Stimulated activated CD4-positive, alpha-beta T cell treated with anti-CD3 and anti-CD28 coated beads, Interleukin-2, amount 100 ng/mL, for 48 hours (primary cell): ENCODE data around the gene PIP5K1A.
"Not testable (repeated sequence)": the region's sequence is repeated elsewhere in the genome, so short reads cannot be mapped to it uniquely, and the experiment has no call there.

ENCODE experiments used
- DNase-seq, 2 donors: peaks; one replicate each; pipeline ENCODE4 v3.0.0-alpha.2; 2020

Gene PIP5K1A

DNA sequence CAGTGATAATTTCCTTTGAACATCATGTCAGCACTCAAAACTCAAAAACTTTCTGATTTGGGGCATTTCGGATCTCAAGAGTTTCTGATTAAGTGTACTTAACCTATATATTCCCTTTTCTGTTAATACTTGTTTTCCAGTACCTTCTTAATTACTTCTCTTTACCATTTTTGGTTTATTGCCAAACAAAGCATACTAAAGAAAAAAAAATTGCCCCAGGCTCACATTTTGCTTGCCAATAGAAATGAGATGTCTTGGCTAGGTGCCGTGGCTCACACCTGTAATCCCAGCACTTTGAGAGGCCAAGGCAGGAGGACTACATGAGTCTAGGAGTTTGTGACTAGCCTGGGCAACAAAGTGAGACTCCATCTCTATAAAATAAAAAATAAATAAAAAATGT lies 61.0 kb downstream of the PIP5K1A start:
- no peak for DNase-seq

DNA sequence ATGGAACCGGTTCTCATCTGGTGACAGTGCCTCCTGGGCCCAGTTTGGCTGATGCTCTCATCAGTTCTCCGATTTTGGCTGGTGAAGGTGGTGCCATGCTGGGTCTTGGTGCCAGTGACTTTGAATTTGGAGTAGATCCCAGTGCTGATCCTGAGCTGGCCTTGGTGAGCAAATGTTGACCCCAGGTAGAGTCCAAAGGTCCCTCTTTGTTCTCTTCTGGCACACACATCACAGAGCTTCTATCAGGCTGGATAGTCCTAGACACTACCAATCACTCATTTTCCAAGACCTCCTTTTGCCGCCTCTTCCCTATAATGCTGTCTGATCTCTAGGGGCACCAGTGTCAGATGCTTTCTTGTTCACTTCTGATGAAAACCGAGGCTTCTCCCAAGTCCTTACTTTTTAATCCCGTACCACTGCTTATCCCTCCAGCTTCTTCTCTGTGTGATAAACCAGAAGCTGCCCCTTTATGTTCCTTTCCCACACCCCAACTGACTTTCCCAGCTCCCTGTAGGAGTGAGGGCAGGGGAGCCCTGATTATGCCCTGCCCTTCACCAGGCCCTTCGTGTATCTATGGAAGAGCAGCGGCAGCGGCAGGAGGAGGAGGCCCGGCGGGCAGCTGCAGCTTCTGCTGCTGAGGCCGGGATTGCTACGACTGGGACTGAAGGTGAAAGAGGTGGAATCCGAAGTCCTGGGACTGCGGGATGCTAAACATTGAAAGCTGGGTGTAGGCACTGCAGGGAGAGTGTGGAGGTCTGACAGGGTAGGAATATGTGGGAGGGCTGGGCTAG lies 67.3 kb downstream of the PIP5K1A start:
- no peak for DNase-seq

DNA sequence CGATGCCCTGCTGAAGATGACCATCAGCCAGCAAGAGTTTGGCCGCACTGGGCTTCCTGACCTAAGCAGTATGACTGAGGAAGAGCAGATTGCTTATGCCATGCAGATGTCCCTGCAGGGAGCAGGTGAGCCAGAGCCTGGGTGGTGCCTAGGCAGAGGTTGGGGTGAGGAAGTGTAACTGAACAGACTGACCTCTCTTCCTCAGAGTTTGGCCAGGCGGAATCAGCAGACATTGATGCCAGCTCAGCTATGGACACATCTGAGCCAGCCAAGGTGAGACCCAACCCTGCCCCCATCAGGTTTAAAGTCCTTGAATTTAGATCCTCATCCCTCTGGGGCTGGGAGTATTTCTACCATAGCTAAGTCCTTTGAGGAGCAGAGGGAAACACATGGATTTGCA lies 68.0 kb downstream of the PIP5K1A start:
- DNase-seq = no peak

DNA sequence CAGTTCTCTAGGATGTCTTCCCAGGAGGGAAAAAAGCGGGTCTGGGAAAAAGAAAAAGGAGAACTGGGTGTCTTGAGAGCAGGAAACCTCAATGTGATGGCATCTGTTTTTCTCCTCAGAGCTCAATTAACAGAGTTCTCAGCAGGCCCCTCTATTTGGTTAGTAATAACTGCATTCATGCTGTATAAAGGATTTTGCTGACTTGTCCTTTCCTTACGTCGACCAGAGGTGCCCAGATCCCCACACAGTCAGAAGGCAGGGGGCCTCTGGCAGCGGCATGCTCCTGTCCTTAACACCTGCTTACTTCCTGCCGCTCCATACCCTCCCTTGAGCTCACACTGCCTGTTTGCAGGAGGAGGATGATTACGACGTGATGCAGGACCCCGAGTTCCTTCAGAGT lies 68.5 kb downstream of the PIP5K1A start:
- DNase-seq = no peak

DNA sequence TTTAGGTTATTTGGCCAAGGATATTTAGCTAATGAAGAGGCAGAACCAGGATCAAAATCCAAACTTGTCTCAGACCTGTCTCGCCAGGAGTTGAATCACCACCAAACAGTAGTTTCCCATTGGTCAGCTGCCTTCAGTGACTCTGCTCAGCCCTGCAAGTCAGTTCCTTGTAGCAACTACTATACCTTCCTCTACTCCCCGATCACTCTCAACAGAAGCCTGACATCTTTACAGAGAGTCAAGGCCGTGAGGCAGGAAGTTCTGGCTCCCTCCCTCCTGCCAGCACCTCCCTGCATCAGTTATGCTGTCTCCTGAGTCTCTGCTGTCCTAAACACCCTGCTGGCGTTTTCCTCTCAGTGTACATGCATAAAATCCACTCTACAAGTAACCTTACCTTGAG lies 69.4 kb downstream of the PIP5K1A start:
- DNase-seq = no peak

DNA sequence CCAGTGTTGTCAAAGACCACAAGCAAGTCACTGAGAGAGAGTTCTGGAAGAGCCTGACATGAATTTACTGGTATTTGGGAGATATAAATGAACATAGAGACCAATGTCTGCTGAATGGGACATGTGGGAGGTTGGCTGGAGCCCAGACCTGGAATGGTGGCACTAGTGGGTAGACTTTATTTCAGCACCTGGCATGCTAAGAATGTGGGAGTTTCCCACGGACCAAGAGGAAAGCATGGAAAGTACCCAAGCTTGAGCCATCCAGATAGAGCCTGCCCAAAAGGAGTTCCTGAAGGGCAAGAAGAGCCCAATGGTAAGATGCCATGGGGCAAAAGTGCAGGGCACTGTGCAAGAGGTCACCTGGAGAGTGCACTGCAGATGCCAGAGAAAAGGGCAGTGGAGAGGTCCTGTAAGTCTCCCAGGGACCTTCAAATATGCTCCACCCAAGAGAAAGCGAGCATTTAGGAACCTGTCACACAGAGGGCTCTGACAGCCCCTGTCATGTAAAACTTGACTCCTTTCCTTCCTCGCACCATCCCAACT lies 75.6 kb downstream of the PIP5K1A start:
- DNase-seq = no peak

DNA sequence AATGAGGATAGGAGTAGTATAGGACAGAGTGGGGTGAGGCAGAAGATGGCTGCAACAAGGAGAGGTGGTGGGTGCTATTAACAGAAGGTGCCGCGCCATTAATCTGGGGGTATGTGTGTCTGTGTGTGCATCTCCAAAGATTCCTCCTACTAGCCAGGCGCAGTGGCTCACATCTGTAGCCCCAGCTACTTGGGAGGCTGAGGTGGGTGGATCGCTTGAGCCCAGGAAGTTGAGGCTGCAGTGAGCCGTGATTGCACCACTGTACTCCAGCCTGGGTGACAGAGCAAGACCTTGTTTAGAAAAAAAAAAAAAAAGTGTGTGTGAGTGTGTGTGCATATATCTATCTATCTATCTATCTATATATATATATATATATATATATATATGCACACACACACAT lies 77.0 kb downstream of the PIP5K1A start:
- not testable (repeated sequence) for DNase-seq

DNA sequence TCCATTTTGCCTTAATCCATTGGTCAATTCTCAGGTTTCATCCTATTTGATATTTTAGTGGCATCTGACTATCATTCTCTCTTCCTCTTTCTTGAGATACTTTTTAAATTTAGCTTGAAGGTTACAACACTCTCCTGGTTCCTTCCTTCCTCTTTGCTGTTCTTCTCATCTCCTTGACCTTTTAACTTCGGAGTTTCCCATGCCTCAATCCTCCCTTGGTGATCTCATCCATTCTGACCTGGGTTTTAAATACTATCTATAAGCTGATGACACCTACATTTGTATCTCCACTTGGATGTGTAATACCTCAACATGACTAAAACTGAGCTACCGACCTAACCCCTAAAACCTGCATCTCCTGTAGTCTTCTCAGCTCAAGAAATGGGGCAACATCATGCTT lies 78.9 kb downstream of the PIP5K1A start:
- no peak for DNase-seq

DNA sequence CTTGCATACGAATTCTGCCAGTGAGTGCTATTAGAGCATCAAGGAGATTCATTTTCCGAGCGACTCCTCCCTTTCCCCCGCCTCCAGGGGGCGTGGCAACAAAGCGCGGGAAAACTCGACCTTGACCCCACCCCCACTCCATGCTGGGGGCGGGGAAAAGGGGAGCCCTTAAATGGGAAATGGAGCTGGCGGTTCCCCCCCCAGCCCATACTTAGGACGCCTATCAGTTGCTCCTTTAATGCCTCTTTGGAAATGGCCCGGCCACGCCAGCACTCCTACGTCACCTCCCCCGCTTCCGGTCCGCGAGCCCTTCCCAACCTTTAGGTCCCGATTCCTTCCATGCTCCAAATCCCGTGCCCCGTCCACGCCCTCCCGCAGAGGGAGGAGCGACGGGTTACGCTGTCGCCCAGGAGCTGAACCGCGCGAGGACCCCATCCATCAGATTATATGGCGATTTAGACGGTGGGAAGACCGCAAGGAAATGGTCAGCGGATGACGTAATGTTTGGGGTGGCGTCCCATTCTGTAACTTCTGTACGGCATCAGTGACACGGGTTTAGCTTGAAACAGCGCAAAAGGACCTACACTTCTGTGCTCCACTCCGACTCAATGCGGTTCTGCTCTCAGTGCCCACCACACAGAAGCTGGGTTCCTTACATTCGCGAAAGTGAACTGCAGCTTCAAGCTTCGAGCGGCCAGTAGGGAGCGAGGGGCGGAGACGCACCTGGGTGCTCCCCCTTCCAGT lies 83.0 kb downstream of the PIP5K1A start:
- DNase-seq = peak; percentile 98 to 99

DNA sequence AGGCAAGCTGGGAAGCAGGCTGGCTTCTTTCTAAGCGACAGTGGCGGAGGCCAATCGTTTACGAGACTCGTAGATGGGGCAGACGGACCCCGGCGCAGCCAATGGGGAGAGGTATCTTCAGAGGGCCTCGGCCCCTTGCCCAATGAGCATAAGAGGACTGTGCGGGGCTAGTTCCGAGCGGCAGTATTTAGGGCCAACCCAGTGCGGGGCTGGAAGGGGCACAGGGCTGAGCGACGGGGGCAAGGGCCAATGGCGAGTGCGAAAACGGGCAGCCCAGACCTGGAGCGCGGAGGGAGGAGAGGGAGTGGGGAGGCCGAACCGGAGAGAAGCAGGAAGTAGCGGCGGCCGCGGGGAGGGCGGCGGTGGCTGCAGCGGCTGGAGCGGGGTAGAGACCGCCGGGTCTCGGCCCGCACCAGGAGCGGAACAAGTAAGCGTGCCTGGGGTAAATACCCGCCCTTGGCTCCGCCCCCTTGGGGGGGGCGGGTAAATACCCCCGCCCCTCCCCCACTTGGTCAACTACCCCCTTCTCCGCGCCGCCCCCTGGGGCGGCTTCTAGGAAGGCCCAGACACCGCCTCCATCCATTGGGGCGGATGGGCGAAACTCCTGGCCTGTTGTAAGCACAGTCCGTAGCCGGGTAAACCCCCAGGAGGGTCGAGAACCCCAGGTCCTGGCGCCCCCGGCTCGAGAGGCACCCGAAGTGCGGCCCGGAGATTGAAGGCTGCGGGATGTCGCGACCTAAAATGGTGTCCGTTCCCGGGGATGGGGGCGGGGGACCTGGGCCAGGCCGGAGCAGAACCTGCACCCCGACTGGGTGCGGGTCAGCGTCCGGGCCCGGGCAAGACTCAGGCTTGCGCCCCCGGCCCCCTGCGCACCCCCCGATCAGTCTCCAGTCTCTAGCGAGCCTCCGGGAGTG lies 83.9 kb downstream of the PIP5K1A start, which contains the start of gene ZNF687:
Gene ZNF687 (plus strand): TSS at position 331 of the 914 bp plus-strand sequence. CDS start 3,993 bp downstream, outside the sequence.
- peak; percentile 95 to 96 for DNase-seq

DNA sequence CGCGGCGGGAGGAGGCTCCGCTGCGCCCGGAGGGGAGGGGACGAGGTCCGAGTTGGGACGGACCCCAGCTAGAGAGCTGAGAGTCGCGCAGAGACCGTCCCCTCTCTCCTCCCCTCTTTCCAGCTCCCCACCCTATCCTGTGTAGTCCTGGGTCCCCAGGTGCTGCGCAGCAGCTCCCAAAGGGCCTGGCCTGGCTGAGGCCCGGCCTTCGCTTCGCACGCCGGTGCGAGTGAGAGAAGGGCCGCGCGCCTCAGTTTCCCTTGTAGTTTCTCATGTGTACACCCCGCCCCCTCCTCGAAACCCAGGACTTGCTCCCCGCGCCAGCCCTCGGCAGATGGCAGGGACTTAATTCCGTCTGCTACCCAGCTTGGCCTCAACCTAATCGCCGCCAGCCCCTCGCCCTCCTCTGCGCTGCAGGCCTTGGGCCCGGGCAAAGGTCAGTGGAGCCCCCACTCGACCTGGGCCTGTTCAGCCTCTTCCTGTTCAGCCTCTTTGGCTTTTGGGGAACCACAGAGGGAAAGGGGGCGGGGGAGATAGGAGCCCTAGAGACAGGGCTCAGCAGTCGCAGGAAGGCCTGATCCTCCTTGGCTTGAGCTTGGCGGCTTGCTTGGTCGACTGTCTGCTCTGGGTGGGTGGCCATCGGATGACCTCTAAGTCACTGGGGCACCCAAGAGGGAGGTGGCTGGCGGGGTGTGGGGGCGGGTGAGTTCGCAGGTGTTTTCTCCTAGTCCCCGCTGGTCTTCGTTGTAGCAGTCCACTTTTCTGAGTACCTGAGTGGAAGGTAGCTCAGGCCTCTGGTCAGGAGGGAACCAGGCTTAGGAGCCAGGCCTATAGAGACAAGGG lies 84.8 kb downstream of the PIP5K1A start:
- DNase-seq = no peak

DNA sequence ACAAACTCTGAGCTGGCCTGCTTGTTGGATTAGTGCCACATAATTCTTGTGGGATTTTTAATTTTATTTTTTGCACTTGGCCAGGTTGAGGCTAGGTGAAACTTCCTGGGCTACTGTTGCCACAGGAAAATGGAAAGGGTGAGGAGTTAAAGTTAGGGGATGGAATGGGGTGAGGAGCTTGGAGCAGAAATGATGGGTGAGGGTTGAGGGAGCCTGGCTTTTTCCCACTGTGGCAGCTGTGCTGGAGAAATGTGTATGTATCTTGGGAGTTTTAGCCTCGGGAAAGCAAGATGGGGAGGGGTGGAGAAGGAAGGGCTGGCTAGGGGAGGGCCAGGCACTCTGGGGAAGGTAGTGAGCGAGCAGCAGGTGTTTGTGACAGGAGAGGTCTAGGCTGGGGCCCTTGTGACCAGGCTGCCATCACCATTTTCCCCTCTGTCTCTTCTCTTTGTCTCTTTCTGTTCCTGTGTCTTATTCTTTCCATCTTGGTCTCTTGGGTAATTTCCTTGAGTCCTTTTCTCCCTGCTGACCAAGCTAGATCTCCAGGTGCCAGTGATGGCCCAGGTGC lies 85.7 kb downstream of the PIP5K1A start:
- DNase-seq = no peak

DNA sequence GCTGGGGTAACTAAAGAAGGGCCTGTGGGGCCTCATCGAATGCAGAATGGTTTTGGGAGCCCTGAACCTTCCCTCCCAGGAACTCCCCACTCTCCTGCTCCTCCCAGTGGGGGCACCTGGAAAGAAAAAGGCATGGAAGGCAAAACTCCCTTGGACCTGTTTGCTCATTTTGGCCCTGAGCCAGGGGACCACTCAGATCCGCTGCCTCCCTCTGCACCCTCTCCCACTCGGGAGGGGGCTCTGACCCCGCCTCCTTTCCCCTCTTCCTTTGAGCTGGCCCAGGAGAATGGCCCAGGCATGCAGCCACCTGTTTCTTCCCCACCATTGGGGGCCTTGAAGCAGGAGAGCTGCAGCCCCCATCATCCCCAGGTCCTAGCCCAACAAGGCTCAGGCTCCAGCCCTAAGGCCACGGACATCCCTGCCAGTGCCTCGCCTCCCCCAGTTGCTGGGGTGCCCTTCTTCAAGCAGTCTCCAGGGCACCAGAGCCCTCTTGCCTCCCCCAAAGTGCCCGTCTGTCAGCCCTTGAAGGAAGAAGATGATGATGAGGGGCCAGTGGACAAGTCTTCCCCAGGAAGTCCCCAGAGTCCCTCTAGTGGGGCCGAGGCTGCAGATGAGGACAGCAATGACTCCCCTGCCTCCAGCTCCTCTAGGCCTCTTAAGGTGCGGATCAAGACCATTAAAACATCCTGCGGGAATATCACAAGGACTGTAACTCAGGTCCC lies 88.4 kb downstream of the PIP5K1A start:
- no peak for DNase-seq

DNA sequence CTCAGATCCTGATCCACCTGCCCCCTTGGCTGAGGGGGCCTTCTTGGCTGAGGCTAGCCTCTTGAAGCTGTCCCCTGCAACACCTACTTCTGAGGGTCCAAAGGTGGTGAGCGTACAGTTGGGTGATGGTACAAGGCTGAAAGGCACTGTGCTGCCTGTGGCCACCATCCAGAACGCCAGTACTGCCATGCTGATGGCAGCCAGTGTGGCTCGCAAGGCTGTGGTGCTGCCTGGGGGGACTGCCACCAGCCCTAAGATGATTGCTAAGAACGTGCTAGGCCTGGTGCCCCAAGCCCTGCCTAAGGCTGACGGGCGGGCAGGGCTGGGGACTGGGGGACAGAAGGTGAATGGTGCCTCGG lies 89.0 kb downstream of the PIP5K1A start:
- no peak for DNase-seq

DNA sequence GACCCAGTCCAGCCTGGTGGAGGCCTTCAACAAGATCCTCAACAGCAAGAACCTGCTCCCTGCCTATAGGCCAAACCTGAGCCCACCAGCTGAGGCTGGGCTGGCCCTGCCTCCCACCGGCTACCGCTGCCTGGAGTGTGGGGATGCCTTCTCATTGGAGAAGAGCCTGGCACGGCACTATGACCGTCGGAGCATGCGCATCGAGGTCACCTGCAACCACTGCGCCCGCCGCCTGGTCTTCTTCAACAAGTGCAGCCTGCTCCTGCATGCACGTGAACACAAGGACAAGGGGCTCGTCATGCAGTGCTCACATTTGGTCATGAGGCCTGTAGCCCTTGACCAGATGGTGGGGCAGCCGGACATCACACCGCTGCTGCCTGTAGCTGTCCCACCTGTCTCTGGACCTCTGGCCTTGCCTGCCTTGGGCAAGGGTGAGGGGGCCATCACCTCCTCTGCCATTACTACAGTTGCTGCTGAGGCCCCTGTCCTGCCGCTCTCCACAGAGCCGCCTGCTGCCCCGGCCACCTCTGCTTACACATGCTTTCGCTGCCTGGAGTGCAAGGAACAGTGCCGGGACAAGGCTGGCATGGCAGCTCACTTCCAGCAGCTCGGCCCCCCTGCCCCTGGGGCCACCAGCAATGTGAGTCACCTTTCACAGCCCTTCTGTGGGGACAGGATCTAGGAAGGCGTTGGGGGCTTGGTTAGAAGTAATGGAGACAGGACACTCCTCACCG lies 89.6 kb downstream of the PIP5K1A start:
- DNase-seq = no peak

DNA sequence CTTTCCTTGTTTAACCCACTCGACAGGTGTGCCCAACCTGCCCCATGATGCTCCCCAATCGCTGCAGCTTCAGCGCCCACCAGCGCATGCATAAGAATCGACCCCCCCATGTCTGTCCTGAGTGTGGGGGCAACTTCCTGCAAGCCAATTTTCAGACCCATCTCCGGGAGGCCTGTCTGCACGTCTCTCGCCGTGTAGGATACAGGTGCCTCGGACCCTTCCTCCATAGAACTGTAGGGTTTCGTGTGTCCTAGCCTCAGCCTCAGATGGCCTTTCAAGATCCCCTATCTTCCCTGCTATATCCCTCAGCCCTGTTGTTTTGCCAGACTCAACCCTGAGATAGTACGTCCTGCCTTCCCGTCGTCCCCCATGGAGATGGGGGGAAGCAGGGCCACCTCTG lies 90.2 kb downstream of the PIP5K1A start:
- DNase-seq = no peak

DNA sequence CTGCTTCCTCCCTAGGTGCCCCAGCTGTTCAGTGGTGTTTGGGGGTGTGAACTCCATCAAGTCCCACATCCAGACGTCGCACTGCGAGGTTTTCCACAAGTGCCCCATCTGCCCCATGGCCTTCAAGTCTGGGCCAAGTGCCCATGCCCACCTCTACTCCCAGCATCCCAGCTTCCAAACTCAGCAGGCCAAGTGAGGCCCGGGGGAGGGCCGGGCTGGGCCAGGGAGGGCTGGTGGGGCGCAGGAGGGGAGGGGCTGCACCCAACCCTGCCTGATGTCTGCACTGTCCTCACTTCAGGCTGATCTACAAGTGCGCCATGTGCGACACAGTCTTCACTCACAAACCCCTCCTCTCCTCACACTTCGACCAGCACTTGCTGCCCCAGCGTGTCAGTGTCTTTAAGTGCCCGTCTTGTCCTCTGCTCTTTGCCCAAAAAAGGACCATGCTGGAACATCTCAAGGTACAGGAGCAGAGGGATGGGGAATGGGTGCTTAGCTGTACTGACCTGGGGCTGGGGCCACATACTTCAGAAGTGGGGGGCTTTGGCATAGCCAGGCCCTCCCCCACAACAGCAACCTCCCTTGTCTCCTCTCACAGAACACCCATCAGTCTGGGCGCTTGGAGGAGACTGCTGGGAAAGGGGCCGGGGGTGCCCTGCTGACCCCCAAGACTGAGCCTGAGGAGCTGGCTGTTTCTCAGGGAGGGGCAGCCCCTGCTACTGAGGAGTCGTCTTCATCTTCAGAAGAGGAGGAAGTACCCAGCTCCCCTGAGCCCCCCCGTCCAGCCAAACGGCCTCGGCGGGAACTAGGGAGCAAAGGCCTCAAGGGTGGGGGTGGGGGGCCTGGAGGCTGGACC lies 91.0 kb downstream of the PIP5K1A start:
- DNase-seq = no peak

DNA sequence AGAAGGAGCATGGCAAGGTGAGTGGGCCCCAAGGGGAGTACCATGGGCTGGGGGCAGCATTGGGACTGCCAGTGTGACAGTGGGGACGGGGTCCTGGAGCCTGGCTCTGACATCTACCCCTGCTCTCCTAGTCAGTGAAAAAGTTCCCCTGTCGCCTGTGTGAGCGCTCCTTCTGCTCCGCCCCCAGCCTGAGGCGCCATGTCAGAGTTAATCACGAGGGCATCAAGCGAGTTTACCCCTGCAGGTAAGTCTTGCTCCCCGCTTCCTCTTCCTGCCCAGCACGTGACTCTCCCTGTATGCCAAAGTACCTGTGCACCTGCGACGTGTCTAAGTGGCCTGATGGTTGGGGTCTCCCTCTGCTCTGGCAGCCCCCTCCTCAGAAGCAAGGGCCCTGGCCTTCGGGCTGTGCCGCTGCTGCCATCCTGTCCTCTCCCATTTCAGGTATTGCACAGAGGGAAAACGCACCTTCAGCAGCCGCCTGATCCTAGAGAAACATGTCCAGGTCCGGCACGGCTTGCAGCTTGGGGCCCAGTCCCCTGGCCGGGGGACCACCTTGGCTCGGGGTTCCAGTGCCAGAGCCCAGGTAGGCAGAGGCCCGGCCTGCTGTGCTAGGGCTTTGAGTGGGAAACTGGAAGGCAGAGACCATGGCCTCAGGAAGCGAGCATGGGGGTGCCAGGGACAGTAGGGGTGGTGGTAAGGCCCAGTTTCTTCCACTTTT lies 91.8 kb downstream of the PIP5K1A start:
- no peak for DNase-seq
